Keratinocyte (primary cell): ENCODE measurements around the gene LENG9. TPM values are rescaled to one million over a fixed set of nuclear protein-coding genes. Genes with fewer than 3 reads are reported as not detected.

Source experiments
- DNase-seq: peaks from one replicate; pipeline ENCODE4 v3.0.0-alpha.2; 2011; ENCODE audit warnings: low read depth, missing footprints, low spot score
- FAIRE-seq: peaks from 2 replicates; lab custom pipeline; 2011; peaks lifted over from hg19 to GRCh38; lab: Jason Lieb, UNC
- H2AFZ ChIP-seq: 2 replicates; pipeline ENCODE4 v1.6.0; 2012; ENCODE audit warnings: low read length, control low read depth, inconsistent platforms; ENCODE audit not compliant: control insufficient read depth
- H3K27ac ChIP-seq: 2 replicates; pipeline ENCODE4 v1.5.1; 2011; ENCODE audit warnings: low read length; ENCODE audit not compliant: control insufficient read depth, insufficient read depth
- H3K27me3 ChIP-seq: 3 replicates; pipeline ENCODE4 v1.6.0; 2011; ENCODE audit warnings: low read length; ENCODE audit not compliant: control insufficient read depth, insufficient read depth; ENCODE audit errors: extremely low read depth
- H3K36me3 ChIP-seq, 2 experiments: 2 replicates in 1 of 2; 3 replicates in 1 of 2; pipeline ENCODE4 v1.5.1; 2011; ENCODE audit warnings: low read length in 2 of 2, mild to moderate bottlenecking in 1 of 2; ENCODE audit not compliant: control insufficient read depth in 2 of 2, insufficient read depth in 2 of 2; ENCODE audit errors: extremely low read depth in 1 of 2
- H3K4me1 ChIP-seq: 3 replicates; pipeline ENCODE4 v1.5.1; 2011; ENCODE audit warnings: low read length; ENCODE audit not compliant: control insufficient read depth, insufficient read depth; ENCODE audit errors: extremely low read depth
- H3K4me2 ChIP-seq: 3 replicates; pipeline ENCODE4 v1.6.0; 2011; ENCODE audit warnings: low read depth, low read length; ENCODE audit not compliant: control insufficient read depth, insufficient read depth; ENCODE audit errors: extremely low read depth
- H3K4me3 ChIP-seq, 3 experiments: fragments of 200-600 bp in 1 of 3; sonication (generic) in 1 of 3; 2 replicates in 2 of 3; 3 replicates in 1 of 3; pipeline ENCODE4 v1.5.1; 2011 to 2016; ENCODE audit warnings: low read length in 3 of 3, mild to moderate bottlenecking in 3 of 3, control low read depth in 2 of 3, inconsistent platforms in 1 of 3, low read depth in 1 of 3, mixed read lengths in 1 of 3, mixed run types in 1 of 3, moderate library complexity in 1 of 3; ENCODE audit not compliant: control insufficient read depth in 2 of 3, insufficient read depth in 2 of 3; ENCODE audit errors: extremely low read depth in 1 of 3
- H3K79me2 ChIP-seq: 2 replicates; pipeline ENCODE4 v1.6.0; 2012; ENCODE audit warnings: low read length; ENCODE audit not compliant: control insufficient read depth, insufficient read depth
- H3K9ac ChIP-seq: 3 replicates; pipeline ENCODE4 v1.6.0; 2011; ENCODE audit warnings: low read length; ENCODE audit not compliant: control insufficient read depth, insufficient read depth; ENCODE audit errors: extremely low read depth
- H3K9me1 ChIP-seq: 3 replicates; pipeline ENCODE4 v1.6.0; 2011; ENCODE audit warnings: low read length; ENCODE audit not compliant: control insufficient read depth, insufficient read depth; ENCODE audit errors: extremely low read depth
- H3K9me3 ChIP-seq: 2 replicates; pipeline ENCODE4 v1.5.1; 2012; ENCODE audit warnings: low read depth, low read length; ENCODE audit not compliant: control insufficient read depth
- H4K20me1 ChIP-seq: 3 replicates; pipeline ENCODE4 v1.6.0; 2011; ENCODE audit warnings: low read length; ENCODE audit not compliant: control insufficient read depth, insufficient read depth; ENCODE audit errors: extremely low read depth
- CTCF ChIP-seq, 3 experiments: IDR thresholded peaks in 1 of 3; conservative IDR thresholded peaks in 1 of 3; optimal IDR thresholded peaks in 1 of 3; 2 replicates in 2 of 3; 3 replicates in 1 of 3; pipeline versions ENCODE3 to v1.5.1; 2011; ENCODE audit warnings: low read length in 3 of 3, mild to moderate bottlenecking in 3 of 3, moderate library complexity in 2 of 3, control low read depth in 1 of 3, inconsistent platforms in 1 of 3; ENCODE audit not compliant: insufficient read depth in 2 of 3; ENCODE audit errors: extremely low read depth in 1 of 3
- EZH2 ChIP-seq: IDR thresholded peaks from one replicate; pipeline ENCODE4 v1.6.1; 2012; ENCODE audit warnings: inconsistent platforms, mild to moderate bottlenecking, low read length, moderate library complexity
- dilution Hi-C: fragments of 300-500 bp; cut with MboI; formaldehyde crosslinking; loops from one replicate; pipeline ENCODE4 v1.7.0; 2020; ENCODE audit warnings: low sequenced_read_pairs; ENCODE audit not compliant: extremely low pct_ligation_motif_present
- polyA plus RNA-seq, 5 experiments: library from polyadenylated mRNA; depleted of rRNA in 3 of 5; stranded (reverse) in 3 of 5; stranded (forward) in 1 of 5; unstranded in 1 of 5; fragments of >200 nt; gene quantifications; 1 replicate in 1 of 5; 2 replicates in 3 of 5; 3 replicates in 1 of 5; pipeline versions ENCODE4 v1.2.1 to v1.2.3, GENCODE V29; 2011 to 2012; ENCODE audit warnings: missing spikeins in 2 of 5, low read depth in 1 of 5, low replicate concordance in 1 of 5
- small RNA-seq, 3 experiments: library from RNA; depleted of rRNA; stranded (forward); fragments of <200 nt; gene quantifications; one replicate each; pipeline ENCODE3, GENCODE V24; 2012; ENCODE audit warnings: low read depth in 3 of 3, low replicate concordance in 1 of 3; ENCODE audit not compliant: insufficient read length in 3 of 3

The LENG9 gene
- polyA plus RNA-seq, 1 donor (not counting 4 experiments of a cell fraction or from before 2014, with no cell fraction given), result 1.3 TPM

DNA sequence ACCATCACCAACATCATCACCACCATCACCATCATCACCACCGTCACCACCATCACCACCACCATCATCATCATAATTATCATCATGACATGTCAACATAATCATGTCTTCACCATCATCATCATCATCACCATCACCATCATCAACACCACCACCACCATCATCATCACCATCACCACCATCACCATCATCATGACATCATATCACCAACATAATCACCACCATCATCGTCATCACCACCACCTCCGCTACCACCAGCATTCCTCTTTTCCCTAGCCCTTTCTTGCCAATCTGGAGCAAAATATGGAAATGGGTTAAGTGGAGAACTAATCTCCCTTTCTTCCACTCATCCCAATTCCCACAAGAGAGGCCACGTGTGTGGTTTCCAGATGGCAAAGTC lies 49.4 kb downstream of the LENG9 start:
- peaks cover 3% of the 10 kb centered on the region for H3K9me3 ChIP-seq
- FAIRE-seq (no peak), DNase-seq (no peak)
- peaks cover 33% of the 10 kb centered on the region for H3K27me3 ChIP-seq
- no peaks in the 10 kb centered on the region for H3K9me1 ChIP-seq
- no peak overlapping the region for H3K4me3 ChIP-seq
- H3K36me3 ChIP-seq, result no peaks in the 10 kb centered on the region
- H4K20me1 ChIP-seq, result no peaks in the 10 kb centered on the region
- dilution Hi-C loops, result no loop called here
- no peak overlapping the region for H3K4me2 ChIP-seq
- H3K27ac ChIP-seq, result no peak overlapping the region
- TF ChIP-seq EZH2 (no peak), CTCF (optimal IDR thresholded peaks at IDR 0.05 in 1 of 3, IDR thresholded peaks at IDR 0.05 in 1 of 3, conservative IDR thresholded peaks at IDR 0.05 in 1 of 3; ENCODE audit: extremely low read depth in 1 of 3, insufficient read depth in 2 of 3, low read length in 3 of 3) (no peak)
- H2AFZ ChIP-seq, result no peak overlapping the region
- no peaks in the 10 kb centered on the region for H3K79me2 ChIP-seq
- H3K9ac ChIP-seq, result no peak overlapping the region
- no peaks in the 10 kb centered on the region for H3K4me1 ChIP-seq

DNA sequence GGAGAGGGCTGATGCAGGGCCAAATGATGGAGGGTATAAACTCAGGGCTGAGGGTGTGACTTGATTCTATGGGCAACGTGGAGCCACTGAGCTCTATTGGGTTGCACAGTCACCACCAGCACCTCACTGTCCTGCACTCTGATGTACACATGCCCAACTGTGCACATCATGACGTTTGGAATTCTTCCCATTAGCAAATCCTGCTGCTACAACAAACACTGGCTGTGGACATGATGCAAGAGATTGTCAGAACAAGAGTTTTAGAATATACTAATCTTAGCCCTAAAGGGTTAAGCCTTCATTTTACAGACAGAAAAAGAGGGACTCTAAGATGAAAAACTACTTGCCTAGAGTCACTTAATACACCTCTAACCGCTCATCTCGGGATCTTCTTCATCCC lies 50.7 kb downstream of the LENG9 start:
- Histone ChIP-seq H3K4me1 (no peaks in the 10 kb centered on the region), H3K27me3 (peaks cover 28% of the 10 kb centered on the region), H3K36me3 (no peaks in the 10 kb centered on the region), H3K27ac (no peak overlapping the region), H2AFZ (no peak overlapping the region), H3K79me2 (no peaks in the 10 kb centered on the region), H3K9me1 (no peaks in the 10 kb centered on the region), H3K4me2 (no peak overlapping the region), H3K9me3 (peaks cover 3% of the 10 kb centered on the region), H4K20me1 (no peaks in the 10 kb centered on the region), H3K4me3 (no peak overlapping the region), H3K9ac (no peak overlapping the region)
- no peak for TF ChIP-seq CTCF (optimal IDR thresholded peaks at IDR 0.05 in 1 of 3, IDR thresholded peaks at IDR 0.05 in 1 of 3, conservative IDR thresholded peaks at IDR 0.05 in 1 of 3; ENCODE audit: extremely low read depth in 1 of 3, insufficient read depth in 2 of 3, low read length in 3 of 3)
- DNase-seq (no peak), FAIRE-seq (no peak)
- dilution Hi-C loops, result no loop called here

Small RNA genes lying within 50 kb of the gene (small RNA-seq; reads per million reads assigned to genes)
- gene AC245884.3, result 0 reads per million in 3 experiments

Other genes starting within 250 kb of the LENG9 start
- gene LILRB3, start 240.8 kb downstream of the LENG9 start, polyA plus RNA-seq, result not detected in 3 replicates
- gene LILRA6, start 221.0 kb downstream of the LENG9 start, polyA plus RNA-seq, result not detected in 3 replicates
- not detected in 3 replicates for gene LILRB5, start 206.5 kb downstream of the LENG9 start, polyA plus RNA-seq
- gene LILRB2, start 182.7 kb downstream of the LENG9 start, polyA plus RNA-seq, result not detected in 3 replicates
- not detected in 3 replicates for gene LILRA5, start 150.6 kb downstream of the LENG9 start, polyA plus RNA-seq
- not detected in 3 replicates for gene LILRA4, start 124.6 kb downstream of the LENG9 start, polyA plus RNA-seq
- not detected in 3 replicates for gene LAIR1, start 98.8 kb downstream of the LENG9 start, polyA plus RNA-seq
- 0.05 to 0.13 TPM in 2 of 3 replicates, not detected in the other for gene TTYH1, start 48.3 kb downstream of the LENG9 start, polyA plus RNA-seq
- gene LENG8, start 14.6 kb downstream of the LENG9 start, polyA plus RNA-seq, result 29.4 to 75.6 TPM (median 33.4 TPM) in 3 replicates
- 8.6 to 16.4 TPM (median 9.4 TPM) in 3 replicates for gene CDC42EP5, start 9.5 kb upstream of the LENG9 start, polyA plus RNA-seq
- gene LAIR2, start 39.1 kb upstream of the LENG9 start, polyA plus RNA-seq, result not detected in 3 replicates
- not detected in 3 replicates for gene LILRA2, start 110.0 kb upstream of the LENG9 start, polyA plus RNA-seq
- gene LILRA1, start 129.9 kb upstream of the LENG9 start, polyA plus RNA-seq, result not detected in 3 replicates
- gene LILRB1, start 166.7 kb upstream of the LENG9 start, polyA plus RNA-seq, result not detected in 3 replicates
- not detected in 3 replicates for gene LILRB4, start 199.2 kb upstream of the LENG9 start, polyA plus RNA-seq